ENCODE data around the gene GPR15LG.

Gene GPR15LG

GRCh38 chr10:84211566-84211965, 38.0 kb downstream of the GPR15LG start:
- DNase-seq (ENCODE audit: low read depth, low spot score): no peak
- TF ChIP-seq CTCF (IDR thresholded peaks at IDR 0.05; ENCODE audit: insufficient read depth, low read length, missing control alignments): no peak
- CTCF ChIA-PET: no interaction called here
- POLR2A ChIA-PET: no interaction called here
- H3K4me3 ChIP-seq (ENCODE audit: low read depth, low read length): no peak overlapping the region

GRCh38 chr10:84212014-84212413, 38.4 kb downstream of the GPR15LG start:
- no peak for TF ChIP-seq CTCF (IDR thresholded peaks at IDR 0.05; ENCODE audit: insufficient read depth, low read length, missing control alignments)
- ChIA-PET POLR2A (no interaction called here), CTCF (no interaction called here)
- DNase-seq (ENCODE audit: low read depth, low spot score): no peak
- no peak overlapping the region for H3K4me3 ChIP-seq (ENCODE audit: low read depth, low read length)

GRCh38 chr10:84213076-84213475, 39.5 kb downstream of the GPR15LG start:
- DNase-seq (ENCODE audit: low read depth, low spot score): no peak
- TF ChIP-seq CTCF (IDR thresholded peaks at IDR 0.05; ENCODE audit: insufficient read depth, low read length, missing control alignments): no peak
- ChIA-PET POLR2A (no interaction called here), CTCF (no interaction called here)
- H3K4me3 ChIP-seq (ENCODE audit: low read depth, low read length): no peak overlapping the region

GRCh38 chr10:84214046-84214572, 40.5 kb downstream of the GPR15LG start:
- CTCF ChIA-PET: no interaction called here
- POLR2A ChIA-PET: no interaction called here
- DNase-seq (ENCODE audit: low read depth, low spot score): no peak
- no peak overlapping the region for H3K4me3 ChIP-seq (ENCODE audit: low read depth, low read length)
- TF ChIP-seq CTCF (IDR thresholded peaks at IDR 0.05; ENCODE audit: insufficient read depth, low read length, missing control alignments): no peak

- ChIA-PET POLR2A (no interaction called here), CTCF (interaction anchor here (0.9 kb wide), 1 partner anchor 326 kb away, joined by 3 read pairs; no protein-coding TSS in a partner anchor)
- peak; percentile 18 for TF ChIP-seq CTCF (IDR thresholded peaks at IDR 0.05; ENCODE audit: insufficient read depth, low read length, missing control alignments)
Measured at GRCh38 chr10:84214612-84215235, 41.1 kb downstream of the GPR15LG start.

GRCh38 chr10:84216834-84217233, 43.2 kb downstream of the GPR15LG start:
- POLR2A ChIA-PET: no interaction called here
- no peak overlapping the region for H3K4me3 ChIP-seq (ENCODE audit: low read depth, low read length)
- no peak for TF ChIP-seq CTCF (IDR thresholded peaks at IDR 0.05; ENCODE audit: insufficient read depth, low read length, missing control alignments)
- no peak for DNase-seq (ENCODE audit: low read depth, low spot score)
- CTCF ChIA-PET: no interaction called here

More at GRCh38 chr10:84214612-84215235, 41.1 kb downstream of the GPR15LG start:
- no peak for DNase-seq (ENCODE audit: low read depth, low spot score)
- no peak overlapping the region for H3K4me3 ChIP-seq (ENCODE audit: low read depth, low read length)

Data from AG04449 (cell line).